Measurements from ENCODE around the gene GALNT12. TPM values are rescaled to one million over a fixed set of nuclear protein-coding genes. Genes with fewer than 3 reads are reported as not detected.

GALNT12 gene
- total RNA-seq, 4 donors from 2014 or later, result 17.5 to 25.9 (median 21.1) TPM

- intact Hi-C loops (cut with DNase I), result no loop called here
- Histone ChIP-seq H3K36me3 (peaks cover 0 to 95% (median 0%) of the 10 kb centered on the region in 3 donors), H3K27me3 (no peaks in the 10 kb centered on the region), H3K9me3 (no peaks in the 10 kb centered on the region), H3K27ac (no peak overlapping the region), H3K4me1 (no peaks in the 10 kb centered on the region), H3K4me3 (no peak overlapping the region)
- no peak for DNase-seq
- 94 to 99% methylated on average over 4 of the region's 4 CpGs for WGBS, 2 donors
- no peak for TF ChIP-seq CTCF (IDR thresholded peaks at IDR 0.05)
- TF ChIP-seq POLR2A (IDR thresholded peaks at IDR 0.05), result no peak
Measured at GRCh38 chr9:98837516-98837915, 30.0 kb downstream of the GALNT12 start.

GRCh38 chr9:98838155-98838867 lies 30.8 kb downstream of the GALNT12 start:
- TF ChIP-seq CTCF (IDR thresholded peaks at IDR 0.05), result no peak
- Histone ChIP-seq H3K36me3 (peaks cover 0 to 91% (median 0%) of the 10 kb centered on the region in 3 donors), H3K4me1 (no peaks in the 10 kb centered on the region), H3K4me3 (no peak overlapping the region), H3K9me3 (no peaks in the 10 kb centered on the region), H3K27me3 (no peaks in the 10 kb centered on the region), H3K27ac (no peak overlapping the region)
- no peak for DNase-seq
- WGBS, 2 donors, result 91 to 93% methylated on average over 6 of the region's 6 CpGs
- intact Hi-C loops (cut with DNase I), result no loop called here

- 92 to 95% methylated on average over 6 of the region's 6 CpGs for WGBS, 2 donors
- Histone ChIP-seq H3K27ac (no peak overlapping the region), H3K36me3 (peaks cover 0 to 93% (median 0%) of the 10 kb centered on the region in 3 donors), H3K4me3 (no peak overlapping the region), H3K4me1 (no peaks in the 10 kb centered on the region), H3K27me3 (no peaks in the 10 kb centered on the region), H3K9me3 (no peaks in the 10 kb centered on the region)
- TF ChIP-seq CTCF (IDR thresholded peaks at IDR 0.05) (no peak), POLR2A (IDR thresholded peaks at IDR 0.05) (no peak)
- no peak for DNase-seq
- intact Hi-C loops (cut with DNase I), result no loop called here
Measured at GRCh38 chr9:98838868-98839565, 31.5 kb downstream of the GALNT12 start.

GRCh38 chr9:98839724-98840123 lies 32.3 kb downstream of the GALNT12 start:
- no peak for DNase-seq
- TF ChIP-seq CTCF (IDR thresholded peaks at IDR 0.05) (no peak), POLR2A (IDR thresholded peaks at IDR 0.05) (no peak)
- Histone ChIP-seq H3K27me3 (no peaks in the 10 kb centered on the region), H3K4me3 (no peak overlapping the region), H3K27ac (no peak overlapping the region), H3K36me3 (peaks cover 0 to 93% (median 0%) of the 10 kb centered on the region in 3 donors), H3K9me3 (no peaks in the 10 kb centered on the region), H3K4me1 (no peaks in the 10 kb centered on the region)
- intact Hi-C loops (cut with DNase I), result no loop called here
- 86 to 88% methylated on average over 2 to 3 of the region's 4 CpGs for WGBS, 2 donors

GRCh38 chr9:98842510-98842909 lies 35.0 kb downstream of the GALNT12 start:
- no peak for DNase-seq
- intact Hi-C loops (cut with DNase I), result no loop called here
- WGBS, 2 donors, result 87% methylated on average over 7 of the region's 7 CpGs
- H3K9me3 ChIP-seq, result no peaks in the 10 kb centered on the region
- peaks cover 0 to 85% (median 0%) of the 10 kb centered on the region in 3 donors for H3K36me3 ChIP-seq
- H3K27ac ChIP-seq, result no peak overlapping the region
- H3K27me3 ChIP-seq, result no peaks in the 10 kb centered on the region
- H3K4me3 ChIP-seq, result no peak overlapping the region
- TF ChIP-seq POLR2A (IDR thresholded peaks at IDR 0.05), result no peak
- H3K4me1 ChIP-seq, result no peaks in the 10 kb centered on the region

Data from esophagus squamous epithelium (tissue), 5 donors.